Measurements from ENCODE around the gene CAT.

CAT gene

GRCh38 chr11:34425867-34426266 is 12.9 kb upstream of the CAT start:
- no peak for DNase-seq

- DNase-seq: no peak
Measured at GRCh38 chr11:34426766-34427185, 12.0 kb upstream of the CAT start.

- no peak for DNase-seq
Measured at GRCh38 chr11:34427186-34427805, 11.4 kb upstream of the CAT start.

GRCh38 chr11:34431979-34432378 is 6.8 kb upstream of the CAT start:
- DNase-seq: no peak

DNA sequence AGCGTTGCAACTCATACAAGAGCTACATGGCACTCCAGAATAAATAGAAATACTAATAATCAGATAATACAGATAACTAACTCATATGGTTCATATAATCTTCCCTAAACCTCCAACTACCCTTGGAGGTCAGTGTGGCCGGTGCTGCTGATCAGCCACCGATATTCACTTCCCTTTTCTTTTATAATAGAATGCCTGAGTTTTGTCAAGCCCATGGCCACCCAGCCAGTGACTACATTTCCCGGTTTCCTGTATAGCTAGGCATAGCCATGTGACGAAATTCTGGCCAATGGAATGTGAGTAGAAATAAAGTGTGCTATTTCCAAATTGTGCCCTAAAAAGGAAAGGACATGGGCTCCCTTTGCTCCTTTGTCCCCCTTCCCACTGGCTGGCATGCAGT is 5.9 kb upstream of the CAT start:
- DNase-seq: no peak

- no peak for DNase-seq
Measured at GRCh38 chr11:34433899-34434298, 4.8 kb upstream of the CAT start.

DNA sequence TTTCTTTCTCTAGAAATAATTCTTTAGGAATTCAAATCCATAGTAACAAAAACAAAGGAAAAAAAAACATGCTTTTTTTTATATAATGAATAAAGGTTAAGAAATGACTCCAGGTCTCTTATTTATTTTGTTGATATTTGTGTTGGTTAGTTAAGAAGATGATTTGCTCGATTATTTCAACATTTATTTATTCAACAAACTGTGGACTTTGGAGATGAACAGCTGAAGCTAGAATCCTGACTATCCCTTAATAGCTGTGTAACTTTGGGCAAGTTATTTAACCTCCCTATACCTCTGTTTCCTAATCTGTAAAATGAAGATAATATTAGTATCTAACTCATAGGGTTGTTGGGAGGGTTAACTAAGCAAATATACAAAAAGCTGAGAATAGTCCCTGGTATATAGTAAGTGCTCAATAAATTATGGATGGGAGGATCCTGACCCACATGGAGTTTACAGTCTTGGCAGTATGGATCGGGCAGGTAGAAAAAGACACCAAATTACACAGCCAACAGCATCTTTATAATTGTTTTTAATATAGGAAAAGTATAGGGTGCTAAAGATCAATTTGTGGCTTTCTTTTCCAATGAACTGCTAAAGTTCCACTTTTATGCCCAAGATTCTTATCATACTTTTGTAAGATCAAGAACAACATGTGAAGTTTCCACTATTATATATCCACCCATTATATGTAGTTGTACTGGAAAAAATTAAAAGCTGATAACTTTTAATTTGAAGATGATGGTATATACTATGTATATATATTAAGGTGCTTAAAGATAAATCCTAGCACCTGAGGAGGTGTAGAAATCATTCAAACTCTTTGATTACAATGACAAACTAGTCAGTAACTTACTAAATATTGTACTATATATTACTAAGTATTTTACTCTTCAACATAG is 1.3 kb upstream of the CAT start:
- no peak for DNase-seq

- no peak for DNase-seq
Measured at GRCh38 chr11:34439610-34440198, 970 bp downstream of the CAT start.

DNA sequence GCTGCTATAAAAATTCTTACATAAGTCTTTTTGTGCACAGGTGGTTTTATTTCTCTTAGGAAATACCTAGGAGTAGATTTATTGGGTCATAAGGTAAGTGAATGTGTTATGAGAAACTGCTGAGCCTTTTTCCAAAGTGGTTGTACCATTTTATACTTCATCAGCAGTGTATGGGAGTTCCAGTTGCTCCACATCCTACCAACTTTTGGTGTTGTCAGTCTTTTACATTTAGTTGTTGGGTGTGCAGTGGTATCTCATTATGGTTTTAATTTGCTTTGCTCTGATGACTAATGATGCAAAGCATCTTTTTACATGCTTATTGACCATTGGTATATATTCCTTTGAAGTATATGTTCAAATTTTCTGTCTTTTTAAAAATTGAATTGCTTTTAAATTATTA is 3.1 kb downstream of the CAT start:
- DNase-seq: no peak

DNA sequence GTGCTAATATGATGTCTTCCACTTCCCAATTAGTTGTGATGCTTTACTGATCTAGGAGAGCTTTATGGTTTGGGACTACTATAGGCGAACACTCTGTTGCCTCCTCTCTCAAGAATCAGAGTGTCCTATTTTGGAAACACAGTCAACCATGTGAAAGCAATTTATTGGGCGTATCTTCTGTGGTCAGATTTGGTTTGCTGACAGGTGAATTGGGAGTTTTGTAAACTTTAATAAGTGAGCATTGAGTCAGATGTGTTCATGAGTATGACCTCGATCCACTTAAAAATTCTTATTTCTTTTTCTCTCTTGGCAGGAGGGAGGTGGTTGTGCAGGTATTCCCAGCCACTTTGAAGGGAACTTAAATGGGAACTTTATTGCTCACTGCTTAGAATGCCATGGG is 4.4 kb downstream of the CAT start:
- no peak for DNase-seq

GRCh38 chr11:34444428-34444827 is 5.7 kb downstream of the CAT start:
- DNase-seq: no peak

DNA sequence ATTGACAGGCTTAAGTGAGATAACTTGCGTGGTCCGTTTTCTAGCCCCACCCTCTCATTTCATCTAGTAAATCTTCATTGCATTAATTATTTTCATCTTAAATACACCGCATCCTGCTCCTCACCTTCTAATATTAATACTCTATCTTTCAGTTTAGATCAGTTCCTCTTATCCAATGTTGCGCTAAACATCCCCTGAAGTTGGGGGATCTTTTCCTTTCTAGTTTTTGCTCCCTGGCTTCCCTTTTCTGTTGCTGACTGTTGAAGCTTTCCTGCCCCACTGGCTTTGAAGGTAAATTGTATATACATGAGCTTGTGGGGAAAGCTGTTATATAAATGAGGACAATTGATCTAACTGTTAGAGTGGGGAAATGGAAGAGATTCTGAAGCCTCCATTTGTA is 7.2 kb downstream of the CAT start:
- DNase-seq: no peak

DNA sequence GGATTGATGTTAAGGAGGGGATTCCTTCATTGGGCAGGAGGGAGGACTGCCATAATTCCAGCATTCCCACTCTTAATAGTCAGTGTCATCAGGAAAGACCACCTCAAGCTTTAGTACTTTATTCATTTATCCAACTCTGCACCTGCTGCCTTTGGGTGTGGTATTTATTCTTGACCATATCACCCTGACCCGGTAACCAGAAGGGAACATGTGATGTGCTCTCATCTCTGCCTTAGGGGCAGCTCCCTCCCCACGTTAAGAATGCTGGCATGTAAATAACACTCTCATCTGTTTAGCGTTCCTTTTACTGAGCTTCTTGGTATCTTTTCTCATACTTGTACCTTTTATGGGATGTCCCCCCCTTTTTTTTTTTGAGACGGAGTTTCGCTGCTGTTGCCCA is 7.7 kb downstream of the CAT start:
- DNase-seq: no peak

GRCh38 chr11:34447044-34447443 is 8.3 kb downstream of the CAT start:
- no peak for DNase-seq

DNA sequence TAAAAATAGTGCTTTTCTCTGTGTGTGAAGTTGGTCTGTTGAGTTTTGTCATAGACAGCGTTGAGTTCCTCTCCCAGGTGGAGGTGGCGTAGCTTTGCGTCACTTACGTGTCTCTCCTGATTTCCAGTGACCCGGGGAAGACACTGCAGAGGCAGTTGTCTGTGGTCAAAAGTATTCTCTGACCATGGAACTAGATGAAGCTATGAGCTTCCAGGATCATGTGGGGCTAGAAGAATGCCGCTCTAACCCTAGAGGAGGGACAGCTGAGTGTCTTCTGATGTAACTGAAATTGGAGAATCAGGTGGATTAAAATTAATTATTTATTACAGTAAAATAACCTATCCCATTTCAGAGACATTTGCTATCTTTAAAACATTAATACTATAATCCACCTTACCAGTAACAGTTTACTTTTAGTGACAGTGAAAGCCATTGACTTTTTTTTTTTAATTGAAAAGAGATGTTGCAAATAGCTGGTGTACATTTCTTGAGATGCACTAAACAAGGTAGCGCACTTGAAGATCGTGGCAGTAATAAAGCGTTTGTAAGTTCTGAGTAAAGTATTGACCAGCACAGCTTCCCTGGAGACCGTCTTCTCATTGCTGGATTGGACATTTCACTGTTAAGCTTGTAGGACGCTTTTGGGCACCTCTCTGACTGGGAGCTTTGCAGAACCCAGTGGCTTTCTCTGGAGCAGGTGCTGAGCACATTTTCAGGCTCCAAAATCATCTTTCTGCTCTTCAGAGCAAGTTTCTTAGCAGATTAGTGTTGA is 9.7 kb downstream of the CAT start:
- no peak for DNase-seq

GRCh38 chr11:34449013-34449412 is 10.3 kb downstream of the CAT start:
- DNase-seq: no peak

- no peak for DNase-seq
Measured at GRCh38 chr11:34451053-34451452, 12.3 kb downstream of the CAT start.

DNA sequence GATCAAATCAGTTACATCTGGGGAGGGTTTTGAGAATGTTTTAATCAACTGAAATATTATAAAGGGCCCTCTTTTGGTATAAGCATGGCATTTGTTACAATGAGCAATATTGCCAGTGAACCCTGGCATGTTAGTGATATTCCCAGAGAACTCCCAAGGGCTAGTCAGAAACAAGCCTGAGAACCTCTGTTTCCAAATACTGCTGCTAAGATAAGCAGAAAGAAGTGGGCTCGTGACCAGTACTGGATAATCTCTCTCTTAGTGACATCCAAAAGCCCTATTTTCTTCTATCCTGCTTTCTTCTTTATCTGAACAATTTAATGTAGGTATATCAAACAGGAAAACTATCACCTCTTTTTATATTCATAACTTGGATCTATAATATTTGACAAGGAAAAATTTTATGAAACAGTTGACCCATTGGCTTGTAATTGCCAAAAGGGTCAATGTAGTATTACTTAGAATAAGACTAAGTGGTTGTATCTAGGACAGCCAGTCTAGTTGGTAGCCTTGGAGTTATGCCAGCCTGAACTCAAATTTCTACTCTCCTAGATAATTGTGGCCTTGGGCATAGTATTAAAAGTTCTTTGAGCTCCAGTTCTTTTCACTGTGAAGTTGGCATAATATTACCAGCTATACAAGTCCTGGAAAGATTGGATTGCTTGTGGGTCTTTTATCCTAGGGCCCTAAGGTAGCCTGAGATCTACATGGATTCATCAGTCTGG is 15.7 kb downstream of the CAT start:
- DNase-seq: no peak

- DNase-seq: no peak
Measured at GRCh38 chr11:34457607-34458006, 18.9 kb downstream of the CAT start.

GRCh38 chr11:34458525-34458924 is 19.8 kb downstream of the CAT start:
- no peak for DNase-seq

GRCh38 chr11:34459507-34460162 is 20.9 kb downstream of the CAT start:
- DNase-seq: no peak

- no peak for DNase-seq
Measured at GRCh38 chr11:34460278-34460677, 21.5 kb downstream of the CAT start.
